ENCODE data around the gene ANAPC1. TPM values are rescaled to one million over a fixed set of nuclear protein-coding genes. Genes with fewer than 3 reads are reported as not detected.
"Not testable (repeated sequence)": the region's sequence is repeated elsewhere in the genome, so short reads cannot be mapped to it uniquely, and the experiment has no call there.

Gene ANAPC1
- total RNA-seq, 4 donors from 2014 or later, result 6.8 to 70.4 (median 30.5) TPM

- DNase-seq; H3K4me3 ChIP-seq; H3K9me3 ChIP-seq; H3K4me1 ChIP-seq; intact Hi-C loops (cut with DNase I; ENCODE audit: low total_unique reads); H3K36me3 ChIP-seq; H3K27me3 ChIP-seq; H3K27ac ChIP-seq: not testable (repeated sequence)
These were observed 106.8 kb downstream of the ANAPC1 start for GRCh38 chr2:111777155-111777554.

- H3K27ac ChIP-seq; H3K9me3 ChIP-seq; intact Hi-C loops (cut with DNase I; ENCODE audit: low total_unique reads); H3K4me1 ChIP-seq; H3K4me3 ChIP-seq; DNase-seq; H3K27me3 ChIP-seq; H3K36me3 ChIP-seq: not testable (repeated sequence)
These were observed 107.7 kb downstream of the ANAPC1 start for GRCh38 chr2:111776296-111776695.

- DNase-seq; H3K27ac ChIP-seq; intact Hi-C loops (cut with DNase I; ENCODE audit: low total_unique reads); H3K4me1 ChIP-seq; H3K9me3 ChIP-seq; H3K27me3 ChIP-seq; H3K4me3 ChIP-seq; H3K36me3 ChIP-seq: not testable (repeated sequence)
These were observed 111.8 kb downstream of the ANAPC1 start for GRCh38 chr2:111772180-111772579.

- H3K9me3 ChIP-seq; DNase-seq; H3K36me3 ChIP-seq; H3K4me1 ChIP-seq; H3K27me3 ChIP-seq; intact Hi-C loops (cut with DNase I; ENCODE audit: low total_unique reads); H3K4me3 ChIP-seq; H3K27ac ChIP-seq: not testable (repeated sequence)
These were observed 112.9 kb downstream of the ANAPC1 start for GRCh38 chr2:111770916-111771658.

GRCh38 chr2:111768266-111769190 is 115.5 kb downstream of the ANAPC1 start:
- H3K9me3 ChIP-seq; H3K27me3 ChIP-seq; intact Hi-C loops (cut with DNase I; ENCODE audit: low total_unique reads); H3K27ac ChIP-seq; H3K36me3 ChIP-seq; H3K4me1 ChIP-seq; H3K4me3 ChIP-seq; DNase-seq: not testable (repeated sequence)

- H3K9me3 ChIP-seq; H3K36me3 ChIP-seq; intact Hi-C loops (cut with DNase I; ENCODE audit: low total_unique reads); H3K4me1 ChIP-seq; H3K27me3 ChIP-seq; H3K27ac ChIP-seq; H3K4me3 ChIP-seq; DNase-seq: not testable (repeated sequence)
These were observed 116.9 kb downstream of the ANAPC1 start for GRCh38 chr2:111767087-111767486.

- H3K27me3 ChIP-seq; H3K9me3 ChIP-seq; H3K27ac ChIP-seq; H3K4me1 ChIP-seq; DNase-seq; intact Hi-C loops (cut with DNase I; ENCODE audit: low total_unique reads); H3K4me3 ChIP-seq; H3K36me3 ChIP-seq: not testable (repeated sequence)
These were observed 117.7 kb downstream of the ANAPC1 start for GRCh38 chr2:111766295-111766694.

GRCh38 chr2:111764151-111764550 is 119.8 kb downstream of the ANAPC1 start:
- DNase-seq; intact Hi-C loops (cut with DNase I; ENCODE audit: low total_unique reads); H3K27me3 ChIP-seq; H3K36me3 ChIP-seq; H3K4me1 ChIP-seq; H3K4me3 ChIP-seq; H3K9me3 ChIP-seq; H3K27ac ChIP-seq: not testable (repeated sequence)

GRCh38 chr2:111760697-111761284 is 123.2 kb downstream of the ANAPC1 start:
- H3K27me3 ChIP-seq; H3K4me1 ChIP-seq; intact Hi-C loops (cut with DNase I; ENCODE audit: low total_unique reads); H3K36me3 ChIP-seq; H3K27ac ChIP-seq; DNase-seq; H3K9me3 ChIP-seq; H3K4me3 ChIP-seq: not testable (repeated sequence)

- H3K4me3 ChIP-seq; H3K9me3 ChIP-seq; intact Hi-C loops (cut with DNase I; ENCODE audit: low total_unique reads); DNase-seq; H3K27me3 ChIP-seq; H3K36me3 ChIP-seq; H3K27ac ChIP-seq; H3K4me1 ChIP-seq: not testable (repeated sequence)
These were observed 131.5 kb downstream of the ANAPC1 start for GRCh38 chr2:111752533-111752932.

GRCh38 chr2:111750641-111751040 is 133.4 kb downstream of the ANAPC1 start:
- intact Hi-C loops (cut with DNase I; ENCODE audit: low total_unique reads); H3K9me3 ChIP-seq; H3K27ac ChIP-seq; H3K4me3 ChIP-seq; H3K27me3 ChIP-seq; DNase-seq; H3K4me1 ChIP-seq; H3K36me3 ChIP-seq: not testable (repeated sequence)

GRCh38 chr2:111748429-111748828 is 135.6 kb downstream of the ANAPC1 start:
- H3K4me3 ChIP-seq; H3K27ac ChIP-seq; H3K36me3 ChIP-seq; H3K27me3 ChIP-seq; H3K4me1 ChIP-seq; H3K9me3 ChIP-seq; intact Hi-C loops (cut with DNase I; ENCODE audit: low total_unique reads); DNase-seq: not testable (repeated sequence)
